ENCODE data around the gene FBXL17.

Gene FBXL17

GRCh38 chr5:107935645-107936044 is 446.3 kb downstream of the FBXL17 start:
- no peak overlapping the region for H3K27ac ChIP-seq
- TF ChIP-seq, protein P1, sequence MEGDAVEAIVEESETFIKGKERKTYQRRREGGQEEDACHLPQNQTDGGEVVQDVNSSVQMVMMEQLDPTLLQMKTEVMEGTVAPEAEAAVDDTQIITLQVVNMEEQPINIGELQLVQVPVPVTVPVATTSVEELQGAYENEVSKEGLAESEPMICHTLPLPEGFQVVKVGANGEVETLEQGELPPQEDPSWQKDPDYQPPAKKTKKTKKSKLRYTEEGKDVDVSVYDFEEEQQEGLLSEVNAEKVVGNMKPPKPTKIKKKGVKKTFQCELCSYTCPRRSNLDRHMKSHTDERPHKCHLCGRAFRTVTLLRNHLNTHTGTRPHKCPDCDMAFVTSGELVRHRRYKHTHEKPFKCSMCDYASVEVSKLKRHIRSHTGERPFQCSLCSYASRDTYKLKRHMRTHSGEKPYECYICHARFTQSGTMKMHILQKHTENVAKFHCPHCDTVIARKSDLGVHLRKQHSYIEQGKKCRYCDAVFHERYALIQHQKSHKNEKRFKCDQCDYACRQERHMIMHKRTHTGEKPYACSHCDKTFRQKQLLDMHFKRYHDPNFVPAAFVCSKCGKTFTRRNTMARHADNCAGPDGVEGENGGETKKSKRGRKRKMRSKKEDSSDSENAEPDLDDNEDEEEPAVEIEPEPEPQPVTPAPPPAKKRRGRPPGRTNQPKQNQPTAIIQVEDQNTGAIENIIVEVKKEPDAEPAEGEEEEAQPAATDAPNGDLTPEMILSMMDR (conservative IDR thresholded peaks at IDR 0.05) = no peak

- TF ChIP-seq, protein P1 (conservative IDR thresholded peaks at IDR 0.05) = no peak
- no peak overlapping the region for H3K27ac ChIP-seq
These were observed 448.6 kb downstream of the FBXL17 start for GRCh38 chr5:107933326-107933725.

DNA sequence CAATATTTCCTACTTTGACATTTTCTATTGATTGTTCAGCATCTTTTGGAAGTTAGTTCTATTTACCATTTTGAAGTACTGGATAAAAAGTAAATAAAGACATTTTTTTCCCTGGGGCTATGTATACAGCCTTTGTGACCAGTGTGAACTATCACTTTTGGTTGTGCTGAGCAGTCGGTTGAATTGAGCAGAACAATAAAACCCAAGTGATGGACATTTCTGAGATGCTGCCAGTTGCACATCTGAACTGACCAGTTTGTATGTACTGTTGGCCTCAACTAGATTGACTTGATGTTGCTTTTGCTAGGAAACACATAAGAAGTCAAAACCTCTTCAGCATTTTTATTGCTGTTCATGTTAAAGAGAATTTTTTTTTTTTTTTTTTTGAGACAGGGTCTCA is 451.0 kb downstream of the FBXL17 start:
- TF ChIP-seq, protein P1 (conservative IDR thresholded peaks at IDR 0.05) = no peak
- H3K27ac ChIP-seq = no peak overlapping the region

DNA sequence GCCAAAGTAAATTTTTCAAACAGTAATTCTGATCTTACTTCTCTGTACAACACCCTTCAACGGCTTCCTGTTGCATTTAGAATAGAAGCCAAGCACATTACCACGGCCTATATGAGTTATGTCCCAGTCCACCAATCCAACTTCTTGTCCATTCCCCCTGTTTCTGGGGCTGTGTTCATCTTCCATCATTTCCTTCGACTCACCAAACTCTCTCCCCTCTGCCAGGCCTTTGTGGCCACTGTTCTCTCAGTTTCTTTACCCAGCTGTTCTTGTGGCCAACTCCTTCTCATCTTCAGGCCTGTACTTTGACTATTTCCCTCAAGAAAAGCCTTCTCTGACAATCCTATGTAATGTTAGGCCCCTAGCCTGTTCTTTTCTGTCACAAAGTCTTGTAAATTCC is 451.8 kb downstream of the FBXL17 start:
- no peak overlapping the region for H3K27ac ChIP-seq
- TF ChIP-seq, protein P1 (conservative IDR thresholded peaks at IDR 0.05) = no peak

- H3K27ac ChIP-seq = no peak overlapping the region
- TF ChIP-seq, protein P1 (conservative IDR thresholded peaks at IDR 0.05) = no peak
These were observed 452.8 kb downstream of the FBXL17 start for GRCh38 chr5:107929080-107929479.

GRCh38 chr5:107926121-107926520 is 455.8 kb downstream of the FBXL17 start:
- TF ChIP-seq, protein P1 (conservative IDR thresholded peaks at IDR 0.05) = no peak
- no peak overlapping the region for H3K27ac ChIP-seq

DNA sequence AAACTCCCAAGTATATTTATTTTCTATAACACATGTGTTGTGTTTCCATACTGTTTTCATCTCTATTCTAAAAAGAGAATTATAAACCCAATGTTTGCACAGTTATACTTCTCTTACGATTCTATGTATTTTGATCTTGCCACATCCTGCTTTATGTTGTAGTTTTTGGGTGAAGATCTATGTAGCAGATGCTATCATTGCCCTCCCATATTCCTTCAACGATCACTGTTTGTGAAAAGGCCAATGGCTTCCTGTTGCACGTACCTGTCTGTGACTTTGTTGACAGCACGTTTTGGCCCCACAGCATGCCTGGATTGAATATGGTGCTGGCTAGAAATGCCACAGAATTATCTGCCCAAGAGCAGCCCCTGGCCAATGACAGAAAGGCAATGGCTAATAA is 456.7 kb downstream of the FBXL17 start:
- no peak overlapping the region for H3K27ac ChIP-seq
- TF ChIP-seq, protein P1 (conservative IDR thresholded peaks at IDR 0.05) = no peak

- TF ChIP-seq, protein P1 (conservative IDR thresholded peaks at IDR 0.05) = no peak
- H3K27ac ChIP-seq = no peak overlapping the region
These were observed 461.9 kb downstream of the FBXL17 start for GRCh38 chr5:107919969-107920368.

Data from VCaP (cell line).